ENCODE results near the gene ERC1.

The ERC1 gene

DNA sequence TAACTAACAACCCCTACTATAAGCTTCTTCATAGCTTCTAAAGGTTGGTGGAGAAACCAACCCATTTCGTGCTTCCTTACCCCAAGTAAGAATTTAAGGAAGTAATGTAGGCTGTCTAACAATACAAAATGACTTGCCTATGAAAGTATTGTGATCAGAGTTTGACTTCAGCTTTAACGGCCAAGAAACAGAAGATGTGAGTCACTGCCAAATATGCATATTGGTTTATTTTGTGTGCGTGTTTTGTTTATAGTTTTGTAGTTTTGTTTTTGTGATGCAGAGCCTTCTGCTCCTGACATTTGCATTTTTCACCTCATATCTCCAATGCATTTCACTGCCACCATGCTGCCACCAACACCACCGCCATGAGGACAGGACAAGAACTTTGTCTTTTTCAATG, 457.3 kb downstream of the ERC1 start:
- H3K4me3 ChIP-seq (ENCODE audit: low read depth, low read length) = no peak overlapping the region

DNA sequence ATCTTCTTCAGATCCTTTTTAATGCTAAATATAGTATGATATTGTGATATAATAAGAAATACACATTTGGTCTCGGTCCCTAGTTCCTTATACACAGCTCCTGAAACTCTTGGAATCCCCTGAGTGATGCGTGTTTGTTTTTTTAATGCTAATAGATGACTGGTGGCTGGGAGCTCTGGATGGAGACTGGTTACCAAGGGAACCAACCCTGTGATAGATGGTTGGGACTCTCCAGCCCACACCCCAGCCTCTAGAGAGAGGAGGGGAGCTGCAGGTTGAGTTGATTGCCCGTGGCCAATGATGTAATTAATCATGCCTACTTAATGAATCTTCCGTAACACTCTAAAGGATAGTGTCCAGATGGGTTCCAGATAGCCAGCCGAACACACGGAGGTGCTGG, 462.8 kb downstream of the ERC1 start:
- ChIA-PET POLR2A (no interaction called here), CTCF (interaction anchor here (1.9 kb wide), 1 partner anchor 9 kb away, joined by 6 read pairs; no protein-coding TSS in a partner anchor)
- TF ChIP-seq, protein P1, sequence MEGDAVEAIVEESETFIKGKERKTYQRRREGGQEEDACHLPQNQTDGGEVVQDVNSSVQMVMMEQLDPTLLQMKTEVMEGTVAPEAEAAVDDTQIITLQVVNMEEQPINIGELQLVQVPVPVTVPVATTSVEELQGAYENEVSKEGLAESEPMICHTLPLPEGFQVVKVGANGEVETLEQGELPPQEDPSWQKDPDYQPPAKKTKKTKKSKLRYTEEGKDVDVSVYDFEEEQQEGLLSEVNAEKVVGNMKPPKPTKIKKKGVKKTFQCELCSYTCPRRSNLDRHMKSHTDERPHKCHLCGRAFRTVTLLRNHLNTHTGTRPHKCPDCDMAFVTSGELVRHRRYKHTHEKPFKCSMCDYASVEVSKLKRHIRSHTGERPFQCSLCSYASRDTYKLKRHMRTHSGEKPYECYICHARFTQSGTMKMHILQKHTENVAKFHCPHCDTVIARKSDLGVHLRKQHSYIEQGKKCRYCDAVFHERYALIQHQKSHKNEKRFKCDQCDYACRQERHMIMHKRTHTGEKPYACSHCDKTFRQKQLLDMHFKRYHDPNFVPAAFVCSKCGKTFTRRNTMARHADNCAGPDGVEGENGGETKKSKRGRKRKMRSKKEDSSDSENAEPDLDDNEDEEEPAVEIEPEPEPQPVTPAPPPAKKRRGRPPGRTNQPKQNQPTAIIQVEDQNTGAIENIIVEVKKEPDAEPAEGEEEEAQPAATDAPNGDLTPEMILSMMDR (IDR thresholded peaks at IDR 0.05; ENCODE audit: insufficient read depth, low read length, missing control alignments) = no peak
- no peak for DNase-seq (ENCODE audit: low read depth, low spot score)
- no peak overlapping the region for H3K4me3 ChIP-seq (ENCODE audit: low read depth, low read length)

More for the DNA sequence above, 457.3 kb downstream of the ERC1 start:
- DNase-seq (ENCODE audit: low read depth, low spot score) = no peak
- TF ChIP-seq, protein P1 (IDR thresholded peaks at IDR 0.05; ENCODE audit: insufficient read depth, low read length, missing control alignments) = no peak
- ChIA-PET POLR2A (interaction anchor here (0.6 kb wide), 1 partner anchor 69 kb away, joined by 3 read pairs; no protein-coding TSS in a partner anchor), CTCF (no interaction called here)

DNA sequence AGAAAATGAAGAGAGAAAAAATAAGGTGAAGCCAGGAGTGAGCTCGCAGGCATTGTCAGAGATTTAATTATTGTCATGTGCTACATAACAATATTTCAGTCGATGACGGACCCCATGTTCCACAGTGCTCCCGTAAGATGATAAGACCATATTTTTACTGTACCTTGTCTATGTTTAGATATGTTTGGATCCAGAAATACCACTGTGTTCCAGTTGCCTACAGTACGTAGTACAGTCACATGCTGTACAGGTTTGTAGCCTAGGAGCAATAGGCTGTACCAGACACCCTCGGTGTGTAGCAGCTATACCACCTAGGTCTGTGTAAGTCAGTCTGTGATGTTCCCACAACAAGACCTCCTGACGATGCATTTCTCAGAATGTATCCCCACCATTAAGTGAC, 465.9 kb downstream of the ERC1 start:
- no peak overlapping the region for H3K4me3 ChIP-seq (ENCODE audit: low read depth, low read length)
- TF ChIP-seq, protein P1 (IDR thresholded peaks at IDR 0.05; ENCODE audit: insufficient read depth, low read length, missing control alignments) = no peak
- POLR2A ChIA-PET = interaction anchor here (0.5 to 1.3 kb wide), 2 partner anchors 10 to 71 kb away, joined by 3 to 4 read pairs; no protein-coding TSS in a partner anchor
- CTCF ChIA-PET = interaction anchor here (1.2 kb wide), 1 partner anchor 339 kb away, joined by 3 read pairs; no protein-coding TSS in a partner anchor
- DNase-seq (ENCODE audit: low read depth, low spot score) = no peak

DNA sequence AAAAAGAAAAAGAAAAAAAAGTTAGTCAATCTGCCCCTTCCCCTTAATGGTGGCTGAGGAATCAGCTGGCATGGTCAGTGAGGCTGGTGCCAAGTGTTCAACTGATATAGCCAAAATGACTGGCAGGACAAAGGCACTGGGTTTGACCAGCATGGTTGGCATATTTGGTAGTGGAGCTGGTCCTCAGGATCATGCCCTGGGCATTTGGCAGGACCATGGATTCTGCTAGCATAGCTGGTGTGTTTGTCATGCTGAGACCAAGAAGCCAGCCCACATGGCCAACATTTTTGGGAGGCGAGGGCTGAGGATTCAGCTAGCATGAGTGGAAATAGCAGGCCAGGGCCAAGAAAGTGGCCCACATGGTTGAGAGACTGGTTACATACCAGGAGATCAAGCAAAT, 466.9 kb downstream of the ERC1 start:
- ChIA-PET CTCF (interaction anchor here (1.1 to 1.3 kb wide), 2 partner anchors 12 to 125 kb away, joined by 4 to 6 read pairs; no protein-coding TSS in a partner anchor), POLR2A (interaction anchor here (0.6 to 1.4 kb wide), 4 partner anchors 11 to 139 kb away, joined by 3 to 25 read pairs (median 3); no protein-coding TSS in a partner anchor)
- no peak overlapping the region for H3K4me3 ChIP-seq (ENCODE audit: low read depth, low read length)
- peak; percentile 80 for DNase-seq (ENCODE audit: low read depth, low spot score)
- TF ChIP-seq, protein P1 (IDR thresholded peaks at IDR 0.05; ENCODE audit: insufficient read depth, low read length, missing control alignments) = no peak

DNA sequence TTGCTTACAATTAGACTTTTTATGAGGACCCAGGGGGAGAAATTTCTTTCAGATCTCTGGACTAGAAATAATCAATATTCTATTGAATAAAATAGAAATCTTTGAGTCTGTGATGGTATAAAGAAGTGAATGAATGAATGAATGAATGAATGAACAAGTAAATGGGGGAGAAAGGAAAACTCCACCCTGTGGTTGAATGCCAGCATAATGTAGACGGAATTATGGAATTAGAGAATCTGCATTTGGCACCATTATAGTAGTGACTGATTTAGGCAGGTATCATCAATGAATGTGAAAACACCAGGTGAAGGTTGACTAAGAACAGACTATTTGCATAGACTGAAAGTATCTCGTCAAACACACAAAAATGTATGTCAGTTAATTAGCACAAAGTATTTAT, 468.3 kb downstream of the ERC1 start:
- ChIA-PET POLR2A (no interaction called here), CTCF (no interaction called here)
- no peak overlapping the region for H3K4me3 ChIP-seq (ENCODE audit: low read depth, low read length)
- TF ChIP-seq, protein P1 (IDR thresholded peaks at IDR 0.05; ENCODE audit: insufficient read depth, low read length, missing control alignments) = no peak
- DNase-seq (ENCODE audit: low read depth, low spot score) = no peak

DNA sequence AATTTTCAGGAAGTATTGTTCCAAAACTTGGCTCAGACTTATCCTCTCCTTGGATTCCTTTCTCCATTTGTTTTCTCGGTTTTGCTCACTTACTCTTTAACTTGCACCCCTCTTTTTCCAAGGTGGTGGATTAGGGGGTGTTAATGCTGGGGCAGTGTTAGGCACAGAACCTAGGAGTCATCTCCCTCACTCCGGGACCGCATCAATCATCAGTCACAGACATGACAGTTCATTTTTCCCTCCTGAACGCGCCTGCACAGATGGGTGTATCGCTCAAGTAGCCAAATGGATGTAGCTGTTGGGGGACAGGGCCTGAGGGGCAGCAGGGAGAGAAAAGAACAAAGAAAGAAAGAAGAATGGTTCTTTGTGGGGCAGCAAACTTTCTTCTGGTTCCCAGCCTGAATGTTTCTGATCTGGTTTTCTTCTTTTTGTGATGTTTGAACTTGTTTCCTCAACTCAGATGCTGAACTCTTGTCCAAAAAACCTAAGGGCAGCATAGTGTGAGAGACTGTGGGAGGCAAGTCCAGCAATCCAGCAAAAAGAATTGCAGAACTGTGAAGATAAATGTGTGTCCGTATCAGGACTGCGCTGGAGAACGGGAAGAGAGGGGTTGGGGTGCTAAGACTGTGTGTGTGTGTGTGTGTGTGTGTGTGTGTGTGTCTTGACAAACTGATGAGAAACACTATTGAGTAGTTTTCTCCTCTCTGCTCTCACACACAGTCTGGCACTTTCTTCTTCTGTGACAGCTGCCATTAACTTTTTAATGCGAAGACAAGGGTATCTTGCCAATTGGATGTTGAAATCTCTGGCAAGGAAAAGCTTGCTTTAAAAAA, 472.3 kb downstream of the ERC1 start:
- CTCF ChIA-PET = no interaction called here
- H3K4me3 ChIP-seq (ENCODE audit: low read depth, low read length) = no peak overlapping the region
- DNase-seq (ENCODE audit: low read depth, low spot score) = no peak
- TF ChIP-seq, protein P1 (IDR thresholded peaks at IDR 0.05; ENCODE audit: insufficient read depth, low read length, missing control alignments) = no peak
- POLR2A ChIA-PET = no interaction called here
